ENCODE results near the gene ATP1A1.
A peak's percentile ranks its signal among the peaks of the same experiment; 100 is the strongest.

The ATP1A1 gene

DNA sequence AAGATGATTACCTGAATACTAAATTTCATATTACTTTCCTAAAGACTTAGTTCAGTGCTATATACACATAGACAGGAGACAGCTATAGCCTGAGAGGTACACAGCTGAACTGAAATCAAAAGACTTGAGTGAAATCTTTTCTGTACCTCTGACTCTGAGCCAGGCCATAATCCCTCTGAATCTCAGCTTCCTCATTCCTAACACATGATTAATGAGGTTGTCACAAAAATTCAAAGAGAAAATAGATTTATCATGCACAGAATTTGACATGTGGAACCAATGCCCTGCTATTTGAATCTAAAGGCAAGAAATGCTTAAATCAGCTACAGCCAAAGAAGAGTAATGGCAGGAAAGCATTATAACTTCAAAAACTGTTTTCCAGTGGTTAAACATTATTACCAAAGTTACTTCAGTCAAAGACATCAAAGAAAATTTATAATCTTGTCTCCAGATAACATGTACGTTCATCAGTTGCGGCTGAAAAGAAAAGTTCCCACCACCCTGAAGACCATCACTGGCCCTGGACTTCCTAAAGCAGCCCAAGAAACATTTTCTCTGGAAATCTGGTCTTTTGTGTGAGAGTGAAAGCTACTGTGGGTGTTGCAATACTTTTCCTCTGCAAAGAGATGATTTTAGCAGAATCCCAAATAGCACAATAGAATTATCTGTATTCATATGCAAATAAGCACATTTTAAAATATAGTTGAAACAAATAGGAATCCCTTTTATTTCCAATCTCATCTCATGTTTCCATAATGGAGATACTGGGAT, 13.8 kb upstream of the ATP1A1 start:
- H3K27ac ChIP-seq (ENCODE audit: low read length), result no peak overlapping the region
- no peaks in the 10 kb centered on the region for H3K9me3 ChIP-seq (ENCODE audit: control insufficient read depth in 2 of 2, low read length in 2 of 2)
- no peak overlapping the region for H3K9ac ChIP-seq (ENCODE audit: low read length in 2 of 2)
- no peaks in the 10 kb centered on the region for H3K4me1 ChIP-seq (ENCODE audit: control insufficient read depth, insufficient read depth, low read length)
- no peaks in the 10 kb centered on the region for H3K36me3 ChIP-seq (ENCODE audit: control insufficient read depth in 2 of 2, insufficient read depth in 2 of 2, low read length in 2 of 2)
- no peak overlapping the region for H3K4me3 ChIP-seq (ENCODE audit: low read length in 2 of 2)
- no peaks in the 10 kb centered on the region for H3K27me3 ChIP-seq (ENCODE audit: control insufficient read depth in 1 of 2, insufficient read depth in 2 of 2, low read length in 2 of 2)

DNA sequence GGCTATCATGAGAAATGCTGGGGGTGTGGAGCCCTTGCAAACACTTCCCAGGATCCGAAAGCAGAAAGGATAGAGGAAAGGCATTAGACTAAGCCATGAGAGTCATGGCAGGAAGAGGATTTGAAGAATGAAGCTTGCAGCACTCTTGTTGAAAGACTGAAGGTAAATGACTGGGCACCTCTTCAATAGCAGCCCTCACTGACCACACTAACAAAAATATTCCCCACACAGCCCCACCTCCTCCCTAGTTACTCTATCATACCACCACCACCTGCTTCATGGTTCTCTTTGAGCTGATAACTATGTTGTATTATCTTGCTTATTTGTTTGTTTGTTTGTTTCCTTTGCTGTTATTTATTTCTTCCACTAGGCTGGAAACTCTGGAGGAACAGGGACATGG, 13.2 kb upstream of the ATP1A1 start:
- H3K27ac ChIP-seq (ENCODE audit: low read length), result no peak overlapping the region
- no peak overlapping the region for H3K4me3 ChIP-seq (ENCODE audit: low read length in 2 of 2)

DNA sequence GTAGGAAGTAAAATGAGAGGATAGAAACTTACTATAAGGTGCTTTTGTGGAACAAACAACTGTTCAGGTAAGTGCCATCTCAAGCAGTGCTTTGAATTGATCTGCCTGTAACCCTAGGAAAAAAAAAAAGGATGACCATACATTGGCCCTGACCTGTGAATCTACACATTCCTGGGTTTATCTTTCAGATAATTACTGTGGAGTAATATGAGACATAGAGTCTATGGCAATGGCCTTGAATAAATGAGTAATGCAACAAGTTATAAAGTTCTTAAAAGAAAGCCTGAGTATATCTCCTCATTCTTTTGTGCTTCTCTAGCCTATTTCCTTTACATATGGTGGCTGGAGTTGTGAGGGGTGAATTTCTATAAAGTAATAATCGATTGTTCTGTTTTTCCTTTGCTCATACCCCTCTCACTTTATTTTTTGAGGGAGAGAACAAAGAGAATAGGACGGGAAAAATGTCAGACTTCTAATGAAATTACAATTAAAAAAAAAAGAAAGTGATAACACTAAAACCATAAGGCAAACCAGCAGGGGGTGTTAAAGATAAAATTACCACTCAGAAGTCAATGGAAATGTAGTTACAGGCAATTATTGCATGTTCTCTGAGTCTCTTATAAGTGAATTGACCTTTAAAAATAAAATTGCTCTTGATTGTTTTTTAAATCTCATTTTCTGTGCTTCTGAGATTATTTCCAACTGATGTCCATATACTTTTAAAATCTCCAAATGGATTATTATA, 12.4 kb upstream of the ATP1A1 start:
- no peak overlapping the region for H3K27ac ChIP-seq (ENCODE audit: low read length)
- H3K9ac ChIP-seq (ENCODE audit: low read length in 2 of 2), result no peak overlapping the region
- no peak overlapping the region for H3K4me3 ChIP-seq (ENCODE audit: low read length in 2 of 2)
- H3K36me3 ChIP-seq (ENCODE audit: control insufficient read depth in 2 of 2, insufficient read depth in 2 of 2, low read length in 2 of 2), result no peaks in the 10 kb centered on the region
- H3K9me3 ChIP-seq (ENCODE audit: control insufficient read depth in 2 of 2, low read length in 2 of 2), result no peaks in the 10 kb centered on the region
- peaks cover 7% of the 10 kb centered on the region for H3K4me1 ChIP-seq (ENCODE audit: control insufficient read depth, insufficient read depth, low read length)
- no peaks in the 10 kb centered on the region for H3K27me3 ChIP-seq (ENCODE audit: control insufficient read depth in 1 of 2, insufficient read depth in 2 of 2, low read length in 2 of 2)

More for the DNA sequence above, 13.2 kb upstream of the ATP1A1 start:
- no peaks in the 10 kb centered on the region for H3K27me3 ChIP-seq (ENCODE audit: control insufficient read depth in 1 of 2, insufficient read depth in 2 of 2, low read length in 2 of 2)
- H3K9ac ChIP-seq (ENCODE audit: low read length in 2 of 2), result no peak overlapping the region
- no peaks in the 10 kb centered on the region for H3K9me3 ChIP-seq (ENCODE audit: control insufficient read depth in 2 of 2, low read length in 2 of 2)
- no peaks in the 10 kb centered on the region for H3K36me3 ChIP-seq (ENCODE audit: control insufficient read depth in 2 of 2, insufficient read depth in 2 of 2, low read length in 2 of 2)
- peaks cover 3% of the 10 kb centered on the region for H3K4me1 ChIP-seq (ENCODE audit: control insufficient read depth, insufficient read depth, low read length)

DNA sequence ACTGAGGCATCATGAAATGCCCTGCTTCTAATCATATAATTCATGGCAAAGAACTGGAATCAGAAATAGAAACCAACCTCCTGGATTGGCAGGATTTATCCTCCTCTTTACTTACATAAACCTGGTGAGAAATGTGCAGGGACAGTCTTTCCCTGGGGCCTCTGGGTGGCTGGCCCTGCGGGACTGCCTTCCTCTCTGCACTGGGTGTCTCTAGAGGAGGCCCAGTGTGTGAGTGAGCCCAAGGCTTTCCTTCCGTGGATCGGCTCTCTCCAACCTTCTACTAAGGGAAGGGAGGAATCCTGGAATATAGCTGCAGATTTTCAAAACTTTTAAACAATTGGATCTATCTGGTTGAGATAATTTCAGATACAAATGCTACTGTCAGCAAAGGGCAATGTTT, 11.4 kb upstream of the ATP1A1 start:
- Histone ChIP-seq H3K4me3 (ENCODE audit: low read length in 2 of 2) (no peak overlapping the region), H3K9ac (ENCODE audit: low read length in 2 of 2) (no peak overlapping the region), H3K27me3 (ENCODE audit: control insufficient read depth in 1 of 2, insufficient read depth in 2 of 2, low read length in 2 of 2) (no peaks in the 10 kb centered on the region), H3K4me1 (ENCODE audit: control insufficient read depth, insufficient read depth, low read length) (peaks cover 15% of the 10 kb centered on the region), H3K9me3 (ENCODE audit: control insufficient read depth in 2 of 2, low read length in 2 of 2) (no peaks in the 10 kb centered on the region), H3K36me3 (ENCODE audit: control insufficient read depth in 2 of 2, insufficient read depth in 2 of 2, low read length in 2 of 2) (no peaks in the 10 kb centered on the region), H3K27ac (ENCODE audit: low read length) (no peak overlapping the region)

DNA sequence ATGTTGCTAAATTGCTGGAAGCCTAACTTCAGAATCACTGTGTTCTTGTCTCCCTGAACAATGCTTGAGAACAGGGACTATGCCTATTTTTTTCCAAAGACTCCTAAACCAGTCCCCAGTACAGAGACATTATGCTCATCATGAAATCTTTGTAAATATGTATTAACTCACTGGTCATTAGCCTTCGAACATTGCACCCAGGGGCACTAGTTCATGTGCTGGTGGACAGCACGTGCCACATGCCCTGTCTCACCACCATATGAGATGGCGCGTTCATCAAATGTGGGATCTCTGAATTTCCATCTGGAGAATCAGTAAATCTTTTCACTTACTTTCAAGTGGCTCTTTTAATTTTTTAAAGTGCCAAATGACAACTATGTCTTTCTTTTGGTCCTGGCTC, 11.0 kb upstream of the ATP1A1 start:
- Histone ChIP-seq H3K4me3 (ENCODE audit: low read length in 2 of 2) (no peak overlapping the region), H3K36me3 (ENCODE audit: control insufficient read depth in 2 of 2, insufficient read depth in 2 of 2, low read length in 2 of 2) (no peaks in the 10 kb centered on the region), H3K4me1 (ENCODE audit: control insufficient read depth, insufficient read depth, low read length) (peaks cover 15% of the 10 kb centered on the region), H3K27me3 (ENCODE audit: control insufficient read depth in 1 of 2, insufficient read depth in 2 of 2, low read length in 2 of 2) (no peaks in the 10 kb centered on the region), H3K9me3 (ENCODE audit: control insufficient read depth in 2 of 2, low read length in 2 of 2) (no peaks in the 10 kb centered on the region), H3K9ac (ENCODE audit: low read length in 2 of 2) (no peak overlapping the region), H3K27ac (ENCODE audit: low read length) (no peak overlapping the region)

DNA sequence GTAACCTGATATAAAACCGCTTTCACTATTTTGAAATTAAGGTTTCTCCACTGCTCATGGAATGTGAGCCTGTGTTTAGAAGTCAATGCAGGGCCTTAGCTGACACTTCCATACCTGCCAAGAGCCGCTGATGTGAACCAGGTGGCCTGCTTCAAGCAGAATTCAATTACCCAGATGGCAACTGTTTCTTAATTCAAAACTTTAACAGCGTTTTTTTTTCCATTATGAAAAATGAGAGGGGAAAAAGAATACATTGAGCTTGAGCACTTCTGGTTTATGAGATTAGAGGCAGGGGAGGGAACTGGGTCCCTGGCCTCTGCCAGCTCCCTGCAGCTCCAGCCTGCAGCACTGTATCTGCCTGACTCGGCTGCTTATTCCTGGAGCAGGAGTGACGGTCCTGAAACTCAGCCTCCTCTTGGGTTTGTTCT, 7.7 kb upstream of the ATP1A1 start:
- H3K4me1 ChIP-seq (ENCODE audit: control insufficient read depth, insufficient read depth, low read length), result peaks cover 15% of the 10 kb centered on the region
- H3K27ac ChIP-seq (ENCODE audit: low read length), result peak overlapping the region; percentile 37
- H3K36me3 ChIP-seq (ENCODE audit: control insufficient read depth in 2 of 2, insufficient read depth in 2 of 2, low read length in 2 of 2), result no peaks in the 10 kb centered on the region
- H3K9ac ChIP-seq (ENCODE audit: low read length in 2 of 2), result no peak overlapping the region
- peak overlapping the region in 1 of 2 donors; percentile 47 for H3K4me3 ChIP-seq (ENCODE audit: low read length in 2 of 2)
- H3K27me3 ChIP-seq (ENCODE audit: control insufficient read depth in 1 of 2, insufficient read depth in 2 of 2, low read length in 2 of 2), result no peaks in the 10 kb centered on the region
- no peaks in the 10 kb centered on the region for H3K9me3 ChIP-seq (ENCODE audit: control insufficient read depth in 2 of 2, low read length in 2 of 2)

DNA sequence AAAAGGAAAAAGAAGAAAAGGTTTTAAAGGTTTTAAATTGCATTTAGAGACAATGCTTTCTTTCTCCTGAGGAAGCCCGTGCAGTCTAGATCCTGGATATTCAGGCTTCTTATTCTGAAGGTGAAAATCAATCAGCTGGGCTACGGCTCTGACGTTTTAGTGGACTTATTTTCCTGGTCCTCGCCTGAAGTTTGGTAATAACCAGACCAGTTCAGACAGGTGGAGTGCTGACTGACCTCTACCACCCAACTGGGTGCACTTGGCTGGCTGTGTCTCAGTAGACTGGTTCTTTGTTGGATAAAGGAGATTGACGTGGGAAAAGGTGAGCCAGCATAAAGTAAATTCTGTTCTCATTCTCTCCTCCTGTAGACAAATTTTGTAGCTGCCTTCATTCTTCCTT, 7.2 kb upstream of the ATP1A1 start:
- H3K36me3 ChIP-seq (ENCODE audit: control insufficient read depth in 2 of 2, insufficient read depth in 2 of 2, low read length in 2 of 2), result no peaks in the 10 kb centered on the region
- peak overlapping the region; percentile 37 for H3K27ac ChIP-seq (ENCODE audit: low read length)
- H3K4me3 ChIP-seq (ENCODE audit: low read length in 2 of 2), result peak overlapping the region; percentile 21 to 47

DNA sequence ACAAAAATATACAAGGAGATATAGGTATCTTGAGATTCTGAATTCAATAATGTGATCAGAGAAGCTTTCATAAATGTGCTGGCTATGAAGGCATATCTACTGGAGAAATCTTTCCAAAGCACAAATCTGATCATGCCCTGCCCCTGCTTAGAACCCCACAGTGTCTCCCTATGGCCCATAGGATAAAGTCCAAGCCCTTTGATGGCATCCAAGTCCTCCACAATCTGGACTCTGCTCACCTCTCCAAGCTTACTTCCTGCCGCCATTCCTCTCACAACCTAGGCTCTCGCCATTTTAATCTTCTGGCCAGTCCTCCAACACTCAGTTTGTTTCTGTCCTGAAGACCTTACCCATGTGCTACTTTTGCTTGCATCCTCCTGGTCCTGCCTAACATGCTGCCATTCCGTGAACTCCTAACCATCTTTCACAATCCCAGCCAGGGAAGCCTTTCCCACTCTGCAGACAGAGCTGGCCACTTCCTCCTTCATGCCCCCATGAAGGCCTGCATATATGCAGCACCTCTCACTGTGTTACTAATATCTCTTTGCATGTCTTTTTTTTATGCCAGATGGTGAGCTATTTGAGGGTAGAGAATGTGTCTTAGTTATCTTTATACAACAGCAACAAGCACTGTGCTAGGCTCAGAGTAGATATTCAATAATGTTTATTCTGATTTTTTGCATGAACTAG, 5.6 kb upstream of the ATP1A1 start:
- Histone ChIP-seq H3K4me1 (ENCODE audit: control insufficient read depth, insufficient read depth, low read length) (peaks cover 15% of the 10 kb centered on the region), H3K4me3 (ENCODE audit: low read length in 2 of 2) (no peak overlapping the region), H3K27ac (ENCODE audit: low read length) (no peak overlapping the region), H3K36me3 (ENCODE audit: control insufficient read depth in 2 of 2, insufficient read depth in 2 of 2, low read length in 2 of 2) (no peaks in the 10 kb centered on the region), H3K9ac (ENCODE audit: low read length in 2 of 2) (no peak overlapping the region), H3K9me3 (ENCODE audit: control insufficient read depth in 2 of 2, low read length in 2 of 2) (no peaks in the 10 kb centered on the region), H3K27me3 (ENCODE audit: control insufficient read depth in 1 of 2, insufficient read depth in 2 of 2, low read length in 2 of 2) (no peaks in the 10 kb centered on the region)

More for the DNA sequence above, 7.2 kb upstream of the ATP1A1 start:
- no peaks in the 10 kb centered on the region for H3K27me3 ChIP-seq (ENCODE audit: control insufficient read depth in 1 of 2, insufficient read depth in 2 of 2, low read length in 2 of 2)
- no peaks in the 10 kb centered on the region for H3K9me3 ChIP-seq (ENCODE audit: control insufficient read depth in 2 of 2, low read length in 2 of 2)
- H3K4me1 ChIP-seq (ENCODE audit: control insufficient read depth, insufficient read depth, low read length), result peaks cover 15% of the 10 kb centered on the region
- H3K9ac ChIP-seq (ENCODE audit: low read length in 2 of 2), result no peak overlapping the region

DNA sequence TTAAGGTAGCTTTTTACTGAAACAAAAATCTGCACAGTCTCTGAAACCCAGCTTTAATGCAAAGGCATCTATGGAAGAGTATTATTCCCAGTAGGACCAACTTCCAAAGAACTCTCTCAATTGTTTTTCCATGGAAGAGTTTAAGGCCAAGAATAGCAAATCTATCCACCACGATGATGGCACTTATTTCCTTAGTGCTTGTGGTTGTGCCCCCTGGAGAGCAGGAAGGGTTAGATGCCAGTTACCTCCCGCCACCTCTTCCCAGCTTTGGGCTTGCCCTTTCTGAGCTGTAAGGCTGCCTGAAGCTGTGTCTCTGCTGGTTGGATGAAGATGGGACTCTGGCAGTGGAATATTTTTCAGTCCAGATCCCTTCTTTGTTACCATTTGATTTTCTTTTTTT, 4.8 kb upstream of the ATP1A1 start:
- Histone ChIP-seq H3K27ac (ENCODE audit: low read length) (no peak overlapping the region), H3K36me3 (ENCODE audit: control insufficient read depth in 2 of 2, insufficient read depth in 2 of 2, low read length in 2 of 2) (no peaks in the 10 kb centered on the region), H3K27me3 (ENCODE audit: control insufficient read depth in 1 of 2, insufficient read depth in 2 of 2, low read length in 2 of 2) (no peaks in the 10 kb centered on the region), H3K4me3 (ENCODE audit: low read length in 2 of 2) (no peak overlapping the region), H3K4me1 (ENCODE audit: control insufficient read depth, insufficient read depth, low read length) (peaks cover 22% of the 10 kb centered on the region), H3K9ac (ENCODE audit: low read length in 2 of 2) (no peak overlapping the region), H3K9me3 (ENCODE audit: control insufficient read depth in 2 of 2, low read length in 2 of 2) (no peaks in the 10 kb centered on the region)

DNA sequence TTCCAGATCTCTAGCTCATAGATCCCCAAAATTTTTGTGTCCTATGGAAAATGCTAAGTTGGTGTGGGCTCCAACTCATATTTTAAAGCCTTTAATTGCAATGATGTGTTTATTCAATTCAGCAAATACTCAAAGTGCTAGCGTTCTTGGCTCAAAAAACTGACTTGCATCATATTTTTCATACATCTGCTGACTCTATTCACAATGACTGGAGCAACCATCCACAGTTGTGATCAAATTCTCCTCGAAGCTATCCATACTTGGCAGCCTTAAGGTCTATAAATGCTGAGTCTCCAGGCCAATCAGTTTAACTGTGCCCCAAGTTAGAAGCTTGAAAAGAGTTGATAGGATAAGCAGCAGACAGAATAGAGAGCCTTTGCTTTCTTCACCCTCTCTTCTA, 2.9 kb upstream of the ATP1A1 start:
- Histone ChIP-seq H3K27ac (ENCODE audit: low read length) (no peak overlapping the region), H3K4me3 (ENCODE audit: low read length in 2 of 2) (no peak overlapping the region), H3K36me3 (ENCODE audit: control insufficient read depth in 2 of 2, insufficient read depth in 2 of 2, low read length in 2 of 2) (no peaks in the 10 kb centered on the region), H3K9ac (ENCODE audit: low read length in 2 of 2) (no peak overlapping the region), H3K9me3 (ENCODE audit: control insufficient read depth in 2 of 2, low read length in 2 of 2) (no peaks in the 10 kb centered on the region), H3K4me1 (ENCODE audit: control insufficient read depth, insufficient read depth, low read length) (peaks cover 27% of the 10 kb centered on the region), H3K27me3 (ENCODE audit: control insufficient read depth in 1 of 2, insufficient read depth in 2 of 2, low read length in 2 of 2) (no peaks in the 10 kb centered on the region)
